HCT116 (cell line): ENCODE measurements around the gene SUSD3.
A peak's percentile ranks its signal among the peaks of the same experiment; 100 is the strongest.

ENCODE experiments used
- POLR2A ChIP-seq: IDR thresholded peaks from 2 replicates; pipeline ENCODE4 v1.7.0; 2011; ENCODE audit warnings: borderline replicate concordance; ENCODE audit not compliant: insufficient read depth, insufficient read length; ENCODE audit errors: extremely low read depth
- POLR2AphosphoS5 ChIP-seq: IDR thresholded peaks from 2 replicates; pipeline ENCODE4 v1.6.1; 2011; ENCODE audit warnings: mild to moderate bottlenecking, low read depth, low read length, moderate library complexity
- TF ChIP-seq, protein P1 (sequence below), 3 experiments: fragments of 200-600 bp in 1 of 3; sonication (generic) in 1 of 3; IDR thresholded peaks in 2 of 3; conservative IDR thresholded peaks in 1 of 3; 2 replicates each; pipeline ENCODE4 v1.5.1; 2012 to 2017; ENCODE audit warnings: low read depth in 2 of 3, low read length in 2 of 3, antibody characterized with exemption in 1 of 3, borderline replicate concordance in 1 of 3, control low read depth in 1 of 3, mild to moderate bottlenecking in 1 of 3, mixed read lengths in 1 of 3, mixed run types in 1 of 3, moderate library complexity in 1 of 3; ENCODE audit not compliant: insufficient read depth in 1 of 3

DNA sequence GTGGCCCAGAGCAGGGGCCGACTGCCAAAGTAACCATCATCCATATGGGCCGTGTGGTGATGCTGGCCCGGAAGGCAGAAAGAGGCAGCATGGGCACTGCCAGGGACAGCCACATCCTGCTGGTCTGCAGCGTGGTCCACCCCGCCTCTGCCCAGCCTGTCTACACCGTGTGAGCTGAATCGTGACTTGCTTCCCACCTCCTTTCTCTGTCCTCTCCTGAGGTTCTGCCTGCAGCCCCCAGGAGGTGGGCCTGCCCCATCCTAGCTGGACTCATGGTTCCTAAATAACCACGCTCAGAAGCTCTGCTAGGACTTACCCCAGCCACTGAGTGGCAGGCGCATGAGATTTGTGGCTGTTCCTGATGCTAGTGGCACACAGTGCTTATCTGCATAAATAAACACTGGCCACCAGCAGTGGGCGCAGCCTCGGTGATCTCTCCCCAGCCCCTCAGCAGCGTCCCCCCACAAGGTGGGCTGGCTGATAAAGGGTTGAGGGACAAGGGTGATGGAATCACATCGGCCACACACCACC is 22.6 kb upstream of the SUSD3 start:
- TF ChIP-seq POLR2AphosphoS5, result no peak
- TF ChIP-seq, protein P1, sequence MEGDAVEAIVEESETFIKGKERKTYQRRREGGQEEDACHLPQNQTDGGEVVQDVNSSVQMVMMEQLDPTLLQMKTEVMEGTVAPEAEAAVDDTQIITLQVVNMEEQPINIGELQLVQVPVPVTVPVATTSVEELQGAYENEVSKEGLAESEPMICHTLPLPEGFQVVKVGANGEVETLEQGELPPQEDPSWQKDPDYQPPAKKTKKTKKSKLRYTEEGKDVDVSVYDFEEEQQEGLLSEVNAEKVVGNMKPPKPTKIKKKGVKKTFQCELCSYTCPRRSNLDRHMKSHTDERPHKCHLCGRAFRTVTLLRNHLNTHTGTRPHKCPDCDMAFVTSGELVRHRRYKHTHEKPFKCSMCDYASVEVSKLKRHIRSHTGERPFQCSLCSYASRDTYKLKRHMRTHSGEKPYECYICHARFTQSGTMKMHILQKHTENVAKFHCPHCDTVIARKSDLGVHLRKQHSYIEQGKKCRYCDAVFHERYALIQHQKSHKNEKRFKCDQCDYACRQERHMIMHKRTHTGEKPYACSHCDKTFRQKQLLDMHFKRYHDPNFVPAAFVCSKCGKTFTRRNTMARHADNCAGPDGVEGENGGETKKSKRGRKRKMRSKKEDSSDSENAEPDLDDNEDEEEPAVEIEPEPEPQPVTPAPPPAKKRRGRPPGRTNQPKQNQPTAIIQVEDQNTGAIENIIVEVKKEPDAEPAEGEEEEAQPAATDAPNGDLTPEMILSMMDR (IDR thresholded peaks at IDR 0.05 in 2 of 3, conservative IDR thresholded peaks at IDR 0.05 in 1 of 3; ENCODE audit: borderline replicate concordance in 1 of 3, insufficient read depth in 1 of 3, low read depth in 2 of 3, low read length in 2 of 3), result 0 out of 6 replicates have a peak, but pooled peaks of 1 of the 3 experiments have one; percentile 10
- TF ChIP-seq POLR2A, result no peak
